Measurements from ENCODE around the gene KSR1. TPM values are rescaled to one million over a fixed set of nuclear protein-coding genes. Genes with fewer than 3 reads are reported as not detected.

The KSR1 gene
- total RNA-seq, 8 experiments from 2014 or later = 11.2 to 34.1 (median 17.6) TPM

DNA sequence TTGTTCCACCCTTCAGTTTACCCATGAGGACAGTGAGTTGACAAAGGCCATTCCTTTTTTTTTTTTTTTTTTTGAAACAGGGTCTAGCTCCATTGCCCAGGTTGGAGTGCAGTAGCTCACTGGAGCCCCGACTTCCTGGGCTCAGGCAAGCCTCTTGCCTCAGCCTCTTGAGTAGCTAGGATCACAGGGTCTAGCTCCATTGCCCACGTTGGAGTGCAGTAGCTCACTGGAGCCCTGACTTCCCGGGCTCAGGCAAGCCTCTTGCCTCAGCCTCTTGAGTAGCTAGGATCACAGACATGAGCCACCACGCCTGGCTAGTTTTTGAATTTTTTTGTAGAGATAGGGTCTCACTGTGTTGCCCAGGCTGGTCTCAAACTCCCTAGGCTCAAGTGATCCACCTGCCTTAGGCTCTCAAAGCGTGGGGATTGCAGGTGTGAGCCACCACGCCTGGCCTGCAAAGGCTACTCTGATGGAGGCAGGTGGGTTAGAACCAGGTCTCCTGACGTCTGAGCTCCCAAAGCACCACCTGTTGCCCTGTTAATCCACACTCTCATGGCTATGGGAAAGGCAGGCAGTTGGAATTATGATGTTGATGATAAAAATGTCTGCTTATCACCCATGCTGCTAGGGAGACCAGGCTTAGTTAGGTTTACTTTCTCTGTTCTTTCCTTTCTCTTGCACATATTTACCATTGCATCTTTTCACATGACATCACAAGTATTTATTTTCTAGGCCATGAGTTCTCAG is 65.2 kb downstream of the KSR1 start:
- ATAC-seq (replicated peaks in 6 of 8) = no peak
- 50 to 100% (median 86%) methylated on average over 1 to 3 of the region's 7 CpGs; no CpG with 5 or more reads in 6 of the 10 experiments for WGBS, 10 experiments
- H3K27ac ChIP-seq = no peak overlapping the region
- H3K4me1 ChIP-seq (replicated peaks in 1 of 2) = peaks cover 24 to 34% of the 10 kb centered on the region in 2 donors
- H3K4me3 ChIP-seq = no peak overlapping the region
- in situ Hi-C loops (cut with MboI; ENCODE audit: low pct_unique_long_range_greater_than_20kb in 2 of 9, low sequenced_read_pairs in 9 of 9, unreplicated experiment in 9 of 9) = loop anchor here in 2 of 9 experiments (25.0 kb wide), 2 partner anchors 91 to 109 kb away; no protein-coding TSS in a partner anchor

DNA sequence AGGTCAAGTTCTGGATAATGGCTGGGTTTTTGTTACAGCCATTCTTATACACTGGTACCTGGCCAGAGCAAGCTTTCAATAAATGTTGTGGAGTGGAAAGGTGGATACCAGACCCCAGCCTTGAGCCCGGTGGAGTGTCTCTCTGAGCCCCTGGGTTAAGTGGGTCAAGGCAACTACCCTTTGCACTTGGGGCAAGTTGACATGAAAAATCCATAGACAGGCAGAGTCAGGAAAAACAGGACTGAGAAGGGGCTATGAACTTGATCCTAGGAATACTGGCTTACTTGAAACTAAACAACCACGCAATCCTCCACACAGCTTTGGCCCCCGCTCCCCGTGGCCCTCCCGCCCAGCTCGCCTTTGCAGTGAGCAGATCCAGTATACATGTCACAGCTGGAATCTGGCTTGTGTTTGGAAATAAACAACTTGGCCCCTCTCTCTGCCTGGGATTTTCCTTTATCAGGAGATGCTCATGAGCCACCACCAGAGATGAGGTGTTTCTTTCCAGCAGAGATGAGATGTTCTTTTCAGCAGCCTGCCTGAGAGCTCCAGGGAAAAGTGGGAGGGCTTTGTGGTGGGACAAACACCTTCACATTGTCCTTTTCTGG is 65.9 kb downstream of the KSR1 start:
- peaks cover 29 to 41% of the 10 kb centered on the region in 2 donors for H3K4me1 ChIP-seq (replicated peaks in 1 of 2)
- 80 to 100% (median 100%) methylated on average over 1 to 4 of the region's 6 CpGs; no CpG with 5 or more reads in 7 of the 10 experiments for WGBS, 10 experiments
- no peak for ATAC-seq (replicated peaks in 6 of 8)
- H3K27ac ChIP-seq = no peak overlapping the region
- in situ Hi-C loops (cut with MboI; ENCODE audit: low pct_unique_long_range_greater_than_20kb in 2 of 9, low sequenced_read_pairs in 9 of 9, unreplicated experiment in 9 of 9) = loop anchor here in 2 of 9 experiments (25.0 kb wide), 2 partner anchors 90 to 110 kb away; no protein-coding TSS in a partner anchor
- no peak overlapping the region for H3K4me3 ChIP-seq

DNA sequence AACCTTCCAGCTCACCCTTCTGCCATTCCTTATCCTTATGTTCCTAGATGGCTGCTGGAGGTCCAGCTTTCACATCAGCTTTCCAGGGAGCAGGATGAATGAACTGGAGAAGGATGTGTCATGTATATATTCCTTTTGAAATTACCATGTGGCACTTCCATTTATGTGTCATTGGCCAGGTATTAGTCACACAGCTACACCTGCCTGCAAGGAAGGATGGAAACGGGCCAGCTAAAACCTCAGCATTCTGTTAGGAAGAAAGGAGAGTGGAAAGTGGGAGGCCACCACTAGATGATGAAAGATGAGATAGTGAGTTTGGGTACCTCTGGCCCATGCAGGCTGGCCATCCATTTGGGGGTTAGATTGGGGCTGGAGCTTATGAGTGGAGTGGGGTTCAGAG is 67.5 kb downstream of the KSR1 start:
- Histone ChIP-seq H3K4me3 (no peak overlapping the region), H3K4me1 (replicated peaks in 1 of 2) (peaks cover 24 to 32% of the 10 kb centered on the region in 2 donors), H3K27ac (no peak overlapping the region)
- in situ Hi-C loops (cut with MboI; ENCODE audit: low pct_unique_long_range_greater_than_20kb in 2 of 9, low sequenced_read_pairs in 9 of 9, unreplicated experiment in 9 of 9) = loop anchor here in 2 of 9 experiments (25.0 kb wide), 2 partner anchors 89 to 111 kb away; no protein-coding TSS in a partner anchor
- ATAC-seq (replicated peaks in 6 of 8) = no peak
- 60 to 100% (median 80%) methylated on average over 1 of the region's 1 CpG; no CpG with 5 or more reads in 4 of the 10 experiments for WGBS, 10 experiments

DNA sequence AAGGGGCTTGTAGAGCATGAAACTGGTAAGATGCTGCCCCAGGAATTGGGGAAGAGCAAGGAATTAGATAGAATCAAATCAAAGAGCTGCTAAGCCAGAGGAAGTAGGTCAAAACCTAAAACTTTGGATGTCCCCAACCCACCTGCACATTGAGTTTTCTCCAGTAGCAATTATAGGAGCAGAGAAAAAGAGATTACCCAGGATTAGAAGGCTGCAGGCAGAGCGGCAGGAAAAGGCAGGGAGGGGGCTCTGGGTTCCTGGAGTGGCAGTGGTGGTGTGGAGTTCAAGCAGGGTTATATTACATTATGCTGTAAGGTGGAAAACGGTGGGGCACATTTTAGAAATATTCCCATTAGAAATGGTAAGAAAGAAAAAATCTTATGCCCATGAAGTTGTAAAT is 68.3 kb downstream of the KSR1 start:
- Histone ChIP-seq H3K27ac (no peak overlapping the region), H3K4me1 (replicated peaks in 1 of 2) (peaks cover 21 to 29% of the 10 kb centered on the region in 2 donors), H3K4me3 (no peak overlapping the region)
- 67 to 100% (median 100%) methylated on average over 1 to 2 of the region's 2 CpGs; no CpG with 5 or more reads in 3 of the 10 experiments for WGBS, 10 experiments
- in situ Hi-C loops (cut with MboI; ENCODE audit: low pct_unique_long_range_greater_than_20kb in 2 of 9, low sequenced_read_pairs in 9 of 9, unreplicated experiment in 9 of 9) = loop anchor here in 2 of 9 experiments (25.0 kb wide), 2 partner anchors 88 to 112 kb away; no protein-coding TSS in a partner anchor
- ATAC-seq (replicated peaks in 6 of 8) = peak in 1 of 8 experiments; percentile 14

DNA sequence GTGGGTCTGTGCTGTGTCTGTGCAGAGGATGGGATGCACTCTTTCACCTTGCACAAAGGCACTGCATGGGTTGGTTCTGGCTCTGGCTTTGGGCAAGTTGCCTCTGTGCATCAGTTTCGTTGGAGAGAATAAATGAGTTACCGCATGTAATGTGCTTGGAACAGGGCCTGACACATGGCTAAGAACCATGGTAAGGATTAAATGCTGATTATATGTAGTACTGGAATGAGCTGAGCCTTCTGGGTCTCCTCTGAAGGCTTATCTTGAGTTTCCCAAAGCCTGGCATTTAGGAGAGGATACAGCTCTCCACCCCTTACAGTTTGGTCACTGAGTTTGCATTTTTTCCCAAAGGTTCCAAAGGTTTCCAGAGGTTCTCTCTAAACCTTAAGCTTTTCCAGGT is 69.1 kb downstream of the KSR1 start:
- in situ Hi-C loops (cut with MboI; ENCODE audit: low pct_unique_long_range_greater_than_20kb in 2 of 9, low sequenced_read_pairs in 9 of 9, unreplicated experiment in 9 of 9) = loop anchor here in 1 of 9 experiments (25.0 kb wide), 2 partner anchors 112 to 212 kb away; partner anchors contain the start of gene LGALS9
- ATAC-seq (replicated peaks in 6 of 8) = no peak
- WGBS, 10 experiments = 33 to 100% (median 53%) methylated on average over 1 to 2 of the region's 2 CpGs; no CpG with 5 or more reads in 4 of the 10 experiments
- H3K27ac ChIP-seq = no peak overlapping the region
- H3K4me1 ChIP-seq (replicated peaks in 1 of 2) = peaks cover 14 to 29% of the 10 kb centered on the region in 2 donors
- no peak overlapping the region for H3K4me3 ChIP-seq

DNA sequence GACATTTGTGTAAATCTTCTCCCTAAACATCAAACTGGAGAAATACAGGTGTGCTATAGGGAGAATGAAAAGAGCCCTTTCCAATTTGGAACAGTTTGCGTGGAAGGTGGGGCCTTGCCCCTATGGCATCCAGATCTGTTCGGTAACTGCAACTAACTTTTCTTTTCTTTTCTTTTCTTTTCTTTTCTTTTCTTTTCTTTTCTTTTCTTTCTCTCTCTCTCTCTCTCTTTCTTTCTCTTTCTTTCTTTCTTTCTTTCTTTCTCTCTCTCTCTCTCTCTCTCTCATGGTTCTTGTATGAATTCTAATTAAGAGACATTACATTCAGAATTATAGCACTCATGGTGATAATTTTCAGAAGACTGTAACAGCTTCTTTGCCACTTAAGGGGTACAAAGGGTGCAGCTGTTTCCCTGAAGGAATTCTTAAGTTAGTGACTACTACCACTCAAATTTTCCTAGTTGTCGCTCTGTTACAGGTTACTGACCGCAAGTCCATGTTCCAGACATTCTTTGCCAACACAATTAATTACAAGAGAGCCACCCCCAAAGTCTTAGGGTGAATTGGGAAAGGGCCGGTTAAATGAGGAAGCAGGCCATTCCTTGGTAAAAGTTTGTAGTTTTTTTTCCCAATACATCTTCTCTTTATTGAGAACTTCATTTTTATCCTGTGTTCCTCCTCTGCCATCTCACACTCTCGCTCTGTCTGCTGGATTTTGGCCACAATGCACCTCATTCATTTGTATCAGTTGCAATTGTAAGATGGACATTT is 69.8 kb downstream of the KSR1 start:
- Histone ChIP-seq H3K4me1 (replicated peaks in 1 of 2) (peaks cover 18 to 30% of the 10 kb centered on the region in 2 donors), H3K27ac (no peak overlapping the region), H3K4me3 (no peak overlapping the region)
- 78 to 100% (median 94%) methylated on average over 1 to 6 of the region's 6 CpGs for WGBS, 10 experiments
- in situ Hi-C loops (cut with MboI; ENCODE audit: low pct_unique_long_range_greater_than_20kb in 2 of 9, low sequenced_read_pairs in 9 of 9, unreplicated experiment in 9 of 9) = loop anchor here in 1 of 9 experiments (25.0 kb wide), 2 partner anchors 111 to 211 kb away; partner anchors contain the start of gene LGALS9
- no peak for ATAC-seq (replicated peaks in 6 of 8)

DNA sequence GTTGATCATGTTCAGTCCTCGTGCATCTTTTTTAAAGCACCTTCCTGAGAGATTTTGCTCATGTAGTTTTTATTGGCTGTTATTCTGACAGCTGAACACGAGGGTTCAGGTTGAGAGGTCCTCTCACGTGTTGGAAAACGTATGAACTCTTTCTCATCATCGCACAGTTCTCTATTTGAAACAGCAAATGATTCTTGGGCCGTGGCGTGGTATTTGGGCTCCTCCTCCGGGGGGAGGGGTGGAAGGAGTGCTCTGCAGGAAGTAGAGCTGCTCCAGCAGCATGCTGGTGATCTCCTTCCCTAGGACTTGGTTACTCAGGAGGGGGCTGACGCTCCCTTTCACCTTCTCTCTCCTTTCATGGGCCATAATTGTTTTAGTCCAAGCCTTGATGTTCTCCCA is 70.4 kb downstream of the KSR1 start:
- in situ Hi-C loops (cut with MboI; ENCODE audit: low pct_unique_long_range_greater_than_20kb in 2 of 9, low sequenced_read_pairs in 9 of 9, unreplicated experiment in 9 of 9) = loop anchor here in 1 of 9 experiments (25.0 kb wide), 2 partner anchors 111 to 211 kb away; partner anchors contain the start of gene LGALS9
- 0 to 65% (median 26%) methylated on average over 1 to 5 of the region's 9 CpGs for WGBS, 10 experiments
- Histone ChIP-seq H3K4me3 (no peak overlapping the region), H3K27ac (no peak overlapping the region), H3K4me1 (replicated peaks in 1 of 2) (peaks cover 21 to 36% of the 10 kb centered on the region in 2 donors)
- ATAC-seq (replicated peaks in 6 of 8) = peak in 6 of 8 experiments; percentile 31 to 73 (median 48)

DNA sequence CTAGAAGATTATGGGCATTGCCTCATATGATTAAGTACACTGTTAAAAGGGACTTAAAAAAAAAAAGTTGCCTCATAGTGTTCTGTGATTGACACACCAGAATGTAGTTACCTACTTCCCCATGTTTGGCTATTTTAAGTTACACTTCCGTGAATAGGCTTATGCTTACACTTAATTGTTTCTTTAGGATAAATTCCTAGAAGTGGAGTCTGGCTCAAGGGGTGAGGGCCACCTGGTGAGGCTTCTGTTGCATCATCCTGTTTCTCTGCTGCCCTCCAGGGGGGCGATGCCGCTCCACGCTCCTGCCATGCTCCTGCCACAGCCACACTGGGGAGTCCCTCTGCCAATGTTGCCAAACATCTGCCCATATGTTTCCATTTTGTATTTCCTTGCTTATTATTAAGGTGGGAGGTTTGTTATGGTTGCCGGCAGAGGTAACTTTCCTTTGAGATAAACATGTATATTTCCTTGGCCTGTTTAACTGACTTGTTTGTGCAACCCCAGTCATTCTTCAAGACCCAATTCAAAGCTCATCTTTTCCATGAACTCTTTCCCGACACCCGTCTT is 73.1 kb downstream of the KSR1 start:
- WGBS, 10 experiments = 50 to 100% (median 85%) methylated on average over 1 to 7 of the region's 7 CpGs
- in situ Hi-C loops (cut with MboI; ENCODE audit: low pct_unique_long_range_greater_than_20kb in 2 of 9, low sequenced_read_pairs in 9 of 9, unreplicated experiment in 9 of 9) = loop anchor here in 1 of 9 experiments (25.0 kb wide), 2 partner anchors 108 to 208 kb away; partner anchors contain the start of gene LGALS9
- Histone ChIP-seq H3K4me1 (replicated peaks in 1 of 2) (peaks cover 26 to 53% of the 10 kb centered on the region in 2 donors), H3K4me3 (no peak overlapping the region), H3K27ac (no peak overlapping the region)
- peak in 4 of 8 experiments; percentile 12 to 69 (median 34) for ATAC-seq (replicated peaks in 6 of 8)

DNA sequence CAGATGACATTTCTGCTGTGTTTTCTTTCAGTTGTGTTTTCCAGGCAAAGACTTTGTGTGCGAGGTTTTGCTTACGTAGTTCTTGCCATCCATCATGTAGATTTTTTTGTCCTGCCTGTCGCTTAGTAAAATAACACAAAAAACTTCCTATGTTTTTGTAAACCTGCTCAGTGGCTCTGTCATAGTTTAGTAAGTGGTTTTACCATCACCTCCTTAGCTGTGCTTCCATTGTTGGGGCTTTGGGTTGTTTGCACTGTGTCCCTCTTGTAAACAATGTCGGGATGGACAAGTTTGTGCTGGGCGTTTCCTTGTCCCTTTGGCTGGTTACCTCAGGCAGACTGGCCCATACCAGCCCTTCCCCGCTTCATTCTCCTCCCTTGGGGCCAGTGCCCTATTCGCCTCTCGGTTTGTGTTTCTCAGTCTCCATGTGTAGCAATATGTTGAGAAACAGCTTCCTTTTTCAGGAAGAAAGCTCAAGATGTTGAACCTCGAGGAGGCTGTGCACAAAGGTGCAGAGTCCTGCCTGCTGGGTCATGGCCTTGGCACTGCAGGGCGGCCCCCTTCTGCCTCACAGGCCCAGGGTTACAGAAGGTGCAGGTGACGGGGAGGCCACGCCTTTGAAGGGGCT is 74.6 kb downstream of the KSR1 start:
- Histone ChIP-seq H3K27ac (peak overlapping the region in 1 of 2 donors; percentile 82), H3K4me1 (replicated peaks in 1 of 2) (peaks cover 41 to 69% of the 10 kb centered on the region in 2 donors), H3K4me3 (no peak overlapping the region)
- peak in 6 of 8 experiments; percentile 23 to 84 (median 68) for ATAC-seq (replicated peaks in 6 of 8)
- in situ Hi-C loops (cut with MboI; ENCODE audit: low pct_unique_long_range_greater_than_20kb in 2 of 9, low sequenced_read_pairs in 9 of 9, unreplicated experiment in 9 of 9) = loop anchor here in 2 of 9 experiments (10.0 to 25.0 kb wide), 3 partner anchors 64 to 206 kb away; partner anchors contain the start of gene LGALS9 (in 1 of the 2)
- WGBS, 10 experiments = 17 to 73% (median 64%) methylated on average over 1 to 7 of the region's 12 CpGs; no CpG with 5 or more reads in 1 of the 10 experiments

DNA sequence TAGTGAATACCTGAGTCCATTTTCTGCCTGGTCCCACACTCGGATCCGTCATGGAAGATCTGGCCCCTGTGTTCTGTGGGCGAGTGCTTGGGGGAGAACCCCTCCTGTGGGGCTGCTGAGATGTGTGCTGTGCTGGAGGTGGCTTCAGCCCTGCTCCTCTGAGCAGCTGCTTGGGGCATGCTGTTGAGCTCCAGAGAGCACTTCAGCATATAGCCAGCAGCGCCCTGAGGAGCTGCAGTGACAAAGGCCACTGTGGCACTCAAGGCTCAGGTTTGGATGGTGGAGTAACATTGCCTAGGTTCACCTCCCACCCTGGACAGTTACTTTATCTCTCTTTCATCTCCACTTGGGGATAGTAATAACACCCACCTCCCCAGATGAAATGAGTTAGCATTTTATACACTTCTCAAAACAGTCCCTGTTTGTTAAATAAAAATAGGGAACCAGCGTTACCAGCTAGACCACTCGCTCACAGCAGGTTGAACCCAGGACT is 75.3 kb downstream of the KSR1 start:
- H3K4me1 ChIP-seq (replicated peaks in 1 of 2) = peaks cover 47 to 68% of the 10 kb centered on the region in 2 donors
- no peak overlapping the region for H3K4me3 ChIP-seq
- 93 to 100% (median 100%) methylated on average over 1 to 2 of the region's 6 CpGs; no CpG with 5 or more reads in 5 of the 10 experiments for WGBS, 10 experiments
- in situ Hi-C loops (cut with MboI; ENCODE audit: low pct_unique_long_range_greater_than_20kb in 2 of 9, low sequenced_read_pairs in 9 of 9, unreplicated experiment in 9 of 9) = loop anchor here in 2 of 9 experiments (10.0 to 25.0 kb wide), 3 partner anchors 63 to 206 kb away; partner anchors contain the start of gene LGALS9 (in 1 of the 2)
- peak overlapping the region in 1 of 2 donors; percentile 82 for H3K27ac ChIP-seq
- peak in 1 of 8 experiments; percentile 8 for ATAC-seq (replicated peaks in 6 of 8)
